Astrocyte (in vitro differentiated cells and primary cell): ENCODE data around the gene ATP2C2. TPM values are rescaled to one million over a fixed set of nuclear protein-coding genes. Genes with fewer than 3 reads are reported as not detected.

Source experiments
- DNase-seq: peaks from one replicate; pipeline ENCODE4 v3.0.0-alpha.2; 2010; ENCODE audit warnings: low read depth
- FAIRE-seq: peaks from 2 replicates; lab custom pipeline; 2011; peaks lifted over from hg19 to GRCh38; lab: Jason Lieb, UNC
- H2AFZ ChIP-seq: 2 replicates; pipeline ENCODE4 v1.6.0; 2012; ENCODE audit warnings: low read depth, low read length, inconsistent platforms
- H3K27ac ChIP-seq: 2 replicates; pipeline ENCODE4 v1.5.1; 2011; ENCODE audit warnings: low read depth, low read length, inconsistent platforms
- H3K27me3 ChIP-seq: 2 replicates; pipeline ENCODE4 v1.6.0; 2011; ENCODE audit warnings: low read length, inconsistent platforms; ENCODE audit not compliant: insufficient read depth
- H3K36me3 ChIP-seq: 2 replicates; pipeline ENCODE4 v1.5.1; 2011; ENCODE audit warnings: low read length, inconsistent platforms; ENCODE audit not compliant: insufficient read depth
- H3K4me1 ChIP-seq: 2 replicates; pipeline ENCODE4 v1.5.1; 2011; ENCODE audit warnings: low read length, inconsistent platforms; ENCODE audit not compliant: insufficient read depth
- H3K4me2 ChIP-seq: 2 replicates; pipeline ENCODE4 v1.6.0; 2012; ENCODE audit warnings: low read length, inconsistent platforms
- H3K4me3 ChIP-seq: 2 replicates; pipeline ENCODE4 v1.5.1; 2011; ENCODE audit warnings: low read depth, mild to moderate bottlenecking, low read length, inconsistent platforms; ENCODE audit not compliant: insufficient read depth
- H3K79me2 ChIP-seq: 2 replicates; pipeline ENCODE4 v1.6.0; 2012; ENCODE audit warnings: mild to moderate bottlenecking, low read length, inconsistent platforms; ENCODE audit not compliant: insufficient read depth
- H3K9ac ChIP-seq: 2 replicates; pipeline ENCODE4 v1.6.0; 2012; ENCODE audit warnings: mild to moderate bottlenecking, low read length, inconsistent platforms
- H3K9me3 ChIP-seq: 2 replicates; pipeline ENCODE4 v1.5.1; 2012; ENCODE audit warnings: low read depth, mild to moderate bottlenecking, low read length, inconsistent platforms; ENCODE audit not compliant: insufficient read depth
- H4K20me1 ChIP-seq: 2 replicates; pipeline ENCODE4 v1.6.0; 2012; ENCODE audit warnings: low read length, inconsistent platforms; ENCODE audit not compliant: insufficient read depth
- H3K27ac Mint-ChIP-seq: one replicate; pipeline ENCODE4 v1.8.0; 2021; ENCODE audit warnings: mild to moderate bottlenecking, mixed read lengths; ENCODE audit not compliant: unreplicated experiment
- H3K27me3 Mint-ChIP-seq: one replicate; pipeline ENCODE4 v1.8.0; 2021; ENCODE audit warnings: low read depth, mixed read lengths; ENCODE audit not compliant: unreplicated experiment
- H3K36me3 Mint-ChIP-seq: one replicate; pipeline ENCODE4 v1.8.0; 2021; ENCODE audit warnings: low read depth, mixed read lengths; ENCODE audit not compliant: unreplicated experiment
- H3K4me1 Mint-ChIP-seq: one replicate; pipeline ENCODE4 v1.8.0; 2021; ENCODE audit warnings: low read depth, mixed read lengths; ENCODE audit not compliant: unreplicated experiment
- H3K4me3 Mint-ChIP-seq: one replicate; pipeline ENCODE4 v1.8.0; 2021; ENCODE audit warnings: mild to moderate bottlenecking, moderate library complexity, mixed read lengths; ENCODE audit not compliant: unreplicated experiment
- H3K9me3 Mint-ChIP-seq: one replicate; pipeline ENCODE4 v1.8.0; 2021; ENCODE audit warnings: mild to moderate bottlenecking, mixed read lengths; ENCODE audit not compliant: unreplicated experiment
- CTCF ChIP-seq: IDR thresholded peaks from 2 replicates; pipeline ENCODE4 v1.5.1; 2011; ENCODE audit warnings: low read depth, mild to moderate bottlenecking, inconsistent platforms, low read length, moderate library complexity; ENCODE audit not compliant: insufficient read depth
- EZH2 ChIP-seq: IDR thresholded peaks from 2 replicates; pipeline ENCODE4 v1.6.1; 2012; ENCODE audit warnings: mild to moderate bottlenecking, low read length, inconsistent platforms; ENCODE audit not compliant: insufficient read depth
- total RNA-seq: library from RNA; stranded (reverse); gene quantifications from 2 replicates; pipeline ENCODE4 v1.2.1, GENCODE V29; 2021

ATP2C2 gene
- total RNA-seq, 1 donor from 2014 or later = 0.41 TPM

DNA sequence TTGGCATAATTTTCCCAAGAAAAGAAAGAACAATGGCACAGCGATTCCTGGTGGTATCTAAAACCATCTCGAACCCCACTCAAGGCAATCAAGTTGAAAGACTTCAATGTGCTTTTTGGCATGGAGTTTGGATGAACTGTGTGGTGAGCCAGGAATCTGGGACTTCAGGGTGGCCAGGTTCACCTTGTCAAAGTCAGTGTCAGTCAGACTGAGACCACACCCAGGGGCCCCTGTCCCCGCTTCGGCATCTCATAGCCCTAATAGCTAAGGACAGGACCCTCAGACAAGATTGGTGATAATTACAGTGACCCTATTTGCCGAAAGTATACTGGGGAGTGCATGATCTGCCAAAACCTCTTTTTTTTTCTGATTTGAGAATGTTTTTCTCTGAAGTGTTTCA, 47.8 kb upstream of the ATP2C2 start:
- no peak for FAIRE-seq
- Histone ChIP-seq H3K79me2 (no peaks in the 10 kb centered on the region), H2AFZ (no peak overlapping the region), H3K4me2 (no peak overlapping the region), H3K9me3 (no peaks in the 10 kb centered on the region), H3K9ac (no peak overlapping the region), H3K4me3 (no peak overlapping the region), H3K27me3 (peaks cover 9% of the 10 kb centered on the region), H3K36me3 (no peaks in the 10 kb centered on the region), H3K27ac (no peak overlapping the region), H4K20me1 (no peaks in the 10 kb centered on the region), H3K4me1 (no peaks in the 10 kb centered on the region)
- Mint-ChIP-seq H3K4me1 (no peaks in the 10 kb centered on the region), H3K36me3 (no peaks in the 10 kb centered on the region), H3K27ac (no peak overlapping the region), H3K4me3 (no peak overlapping the region), H3K9me3 (peaks cover 2% of the 10 kb centered on the region), H3K27me3 (peaks cover 12% of the 10 kb centered on the region)
- no peak for DNase-seq
- TF ChIP-seq EZH2 (no peak), CTCF (no peak)

DNA sequence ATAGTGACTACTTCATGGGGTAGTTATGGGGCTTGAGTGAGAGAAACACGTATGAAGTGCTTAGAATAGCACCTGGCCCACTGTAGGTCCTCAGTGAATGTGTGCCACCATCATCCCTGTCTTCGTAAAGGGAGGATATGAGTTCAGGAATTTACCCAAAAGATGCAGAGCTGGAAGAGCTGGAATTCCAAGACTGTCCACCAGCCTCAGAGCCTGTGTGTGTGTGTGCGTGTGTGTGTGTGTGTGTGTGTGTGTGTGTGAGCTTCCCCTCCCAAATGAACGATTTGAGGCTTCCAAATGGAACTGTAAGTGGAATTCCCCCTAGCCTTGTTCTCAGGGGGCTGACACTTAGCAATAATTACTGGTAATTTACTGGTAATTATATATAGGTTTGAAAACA, 46.4 kb upstream of the ATP2C2 start:
- Mint-ChIP-seq H3K36me3 (no peaks in the 10 kb centered on the region), H3K4me1 (no peaks in the 10 kb centered on the region), H3K27ac (no peak overlapping the region), H3K27me3 (peaks cover 7% of the 10 kb centered on the region), H3K9me3 (peaks cover 2% of the 10 kb centered on the region), H3K4me3 (no peak overlapping the region)
- no peak overlapping the region for H2AFZ ChIP-seq
- no peaks in the 10 kb centered on the region for H3K9me3 ChIP-seq
- no peak for TF ChIP-seq EZH2
- TF ChIP-seq CTCF = no peak
- H3K4me2 ChIP-seq = no peak overlapping the region
- no peaks in the 10 kb centered on the region for H4K20me1 ChIP-seq
- no peak for DNase-seq
- H3K27ac ChIP-seq = no peak overlapping the region
- no peak for FAIRE-seq
- no peaks in the 10 kb centered on the region for H3K4me1 ChIP-seq
- H3K36me3 ChIP-seq = no peaks in the 10 kb centered on the region
- H3K27me3 ChIP-seq = peaks cover 9% of the 10 kb centered on the region
- H3K4me3 ChIP-seq = no peak overlapping the region
- H3K79me2 ChIP-seq = no peaks in the 10 kb centered on the region
- H3K9ac ChIP-seq = no peak overlapping the region

- peaks cover 1% of the 10 kb centered on the region for H3K36me3 Mint-ChIP-seq
- H3K27ac Mint-ChIP-seq = no peak overlapping the region
- DNase-seq (no peak), FAIRE-seq (no peak)
- no peaks in the 10 kb centered on the region for H3K4me1 Mint-ChIP-seq
- Histone ChIP-seq H3K4me2 (no peak overlapping the region), H3K27me3 (peaks cover 11% of the 10 kb centered on the region), H3K4me3 (no peak overlapping the region), H3K9me3 (no peaks in the 10 kb centered on the region), H3K36me3 (no peaks in the 10 kb centered on the region), H4K20me1 (no peaks in the 10 kb centered on the region), H3K27ac (no peak overlapping the region), H2AFZ (no peak overlapping the region), H3K9ac (no peak overlapping the region), H3K4me1 (no peaks in the 10 kb centered on the region), H3K79me2 (no peaks in the 10 kb centered on the region)
- H3K27me3 Mint-ChIP-seq = peaks cover 10% of the 10 kb centered on the region
- H3K4me3 Mint-ChIP-seq = no peak overlapping the region
- H3K9me3 Mint-ChIP-seq = peaks cover 5% of the 10 kb centered on the region
- TF ChIP-seq EZH2 (no peak), CTCF (no peak)
These were observed 45.6 kb upstream of the ATP2C2 start for GRCh38 chr16:84322749-84323148.
